Colonic mucosa (tissue), 4 donors: Measurements from ENCODE around the gene SLC35G4. TPM values are rescaled to one million over a fixed set of nuclear protein-coding genes. Genes with fewer than 3 reads are reported as not detected.

Source experiments
- DNase-seq: peaks from one replicate; pipeline ENCODE4 v3.0.0-alpha.2; 2020
- H3K27ac ChIP-seq: fragments of 200-600 bp; one replicate; pipeline ENCODE4 v1.8.0; 2021
- H3K27me3 ChIP-seq: fragments of 200-600 bp; one replicate; pipeline ENCODE4 v1.8.0; 2021
- H3K36me3 ChIP-seq: fragments of 200-600 bp; one replicate; pipeline ENCODE4 v1.8.0; 2021
- H3K4me1 ChIP-seq: fragments of 200-600 bp; one replicate; pipeline ENCODE4 v1.8.0; 2021; ENCODE audit warnings: mild to moderate bottlenecking
- H3K4me3 ChIP-seq: fragments of 200-600 bp; one replicate; pipeline ENCODE4 v1.8.0; 2021
- H3K9ac ChIP-seq, 2 donors: one replicate each; pipeline ENCODE4 v1.7.0; 2013; ENCODE audit warnings: control low read depth in 2 of 2, low read depth in 2 of 2, low read length in 2 of 2
- H3K9me3 ChIP-seq: fragments of 200-600 bp; one replicate; pipeline ENCODE4 v1.8.0; 2021
- intact Hi-C: fragments of 100-400 bp; cut with DNase I; formaldehyde crosslinking; loops from one replicate; pipeline ENCODE4 v1.14.1; 2022
- microRNA-seq: library from miRNA; unstranded; fragments of <30 nt; microRNA quantifications from one replicate; pipeline ENCODE4, GENCODE V29; 2019
- total RNA-seq, 2 donors: library from RNA; stranded (reverse); fragmentation: NEBNext Ultra II Directional in 1 of 2; extraction: Animal tissue kit (Norgen Biotek cat#: 25700) in 1 of 2; gene quantifications; one replicate each; pipeline ENCODE4 v1.2.1, GENCODE V29; 2021
- TF ChIP-seq, protein P1 (sequence below): fragments of 200-600 bp; IDR thresholded peaks from one replicate; pipeline ENCODE4 v1.8.0; 2022; ENCODE audit warnings: antibody characterized with exemption, mild to moderate bottlenecking
- donor health status: healthy.
- donor health status: DM: no; HTN: no; CAD: no.
- donor health status: DM: no; HTN: no; CAD: no.

The SLC35G4 gene
- total RNA-seq, 2 donors from 2014 or later = not detected

- TF ChIP-seq, protein P1, sequence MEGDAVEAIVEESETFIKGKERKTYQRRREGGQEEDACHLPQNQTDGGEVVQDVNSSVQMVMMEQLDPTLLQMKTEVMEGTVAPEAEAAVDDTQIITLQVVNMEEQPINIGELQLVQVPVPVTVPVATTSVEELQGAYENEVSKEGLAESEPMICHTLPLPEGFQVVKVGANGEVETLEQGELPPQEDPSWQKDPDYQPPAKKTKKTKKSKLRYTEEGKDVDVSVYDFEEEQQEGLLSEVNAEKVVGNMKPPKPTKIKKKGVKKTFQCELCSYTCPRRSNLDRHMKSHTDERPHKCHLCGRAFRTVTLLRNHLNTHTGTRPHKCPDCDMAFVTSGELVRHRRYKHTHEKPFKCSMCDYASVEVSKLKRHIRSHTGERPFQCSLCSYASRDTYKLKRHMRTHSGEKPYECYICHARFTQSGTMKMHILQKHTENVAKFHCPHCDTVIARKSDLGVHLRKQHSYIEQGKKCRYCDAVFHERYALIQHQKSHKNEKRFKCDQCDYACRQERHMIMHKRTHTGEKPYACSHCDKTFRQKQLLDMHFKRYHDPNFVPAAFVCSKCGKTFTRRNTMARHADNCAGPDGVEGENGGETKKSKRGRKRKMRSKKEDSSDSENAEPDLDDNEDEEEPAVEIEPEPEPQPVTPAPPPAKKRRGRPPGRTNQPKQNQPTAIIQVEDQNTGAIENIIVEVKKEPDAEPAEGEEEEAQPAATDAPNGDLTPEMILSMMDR = no peak
- intact Hi-C loops = loop anchor here (10.0 kb wide), 1 partner anchor 68 kb away; no protein-coding TSS in a partner anchor
These were observed 47.8 kb downstream of the SLC35G4 start for GRCh38 chr18:11657152-11657551.

GRCh38 chr18:11657554-11657953, 48.2 kb downstream of the SLC35G4 start:
- intact Hi-C loops = loop anchor here (10.0 kb wide), 1 partner anchor 67 kb away; no protein-coding TSS in a partner anchor
- TF ChIP-seq, protein P1 = no peak
- no peak overlapping the region for H3K27ac ChIP-seq
- H3K9ac ChIP-seq = no peak overlapping the region
- no peaks in the 10 kb centered on the region for H3K9me3 ChIP-seq
- no peak overlapping the region for H3K4me3 ChIP-seq
- no peaks in the 10 kb centered on the region for H3K4me1 ChIP-seq
- H3K36me3 ChIP-seq = no peaks in the 10 kb centered on the region
- no peaks in the 10 kb centered on the region for H3K27me3 ChIP-seq
- DNase-seq = no peak

More at GRCh38 chr18:11657152-11657551, 47.8 kb downstream of the SLC35G4 start:
- no peaks in the 10 kb centered on the region for H3K36me3 ChIP-seq
- H3K9ac ChIP-seq = no peak overlapping the region
- no peaks in the 10 kb centered on the region for H3K4me1 ChIP-seq
- H3K27me3 ChIP-seq = no peaks in the 10 kb centered on the region
- no peak for DNase-seq
- no peak overlapping the region for H3K4me3 ChIP-seq
- no peak overlapping the region for H3K27ac ChIP-seq
- H3K9me3 ChIP-seq = no peaks in the 10 kb centered on the region

- TF ChIP-seq, protein P1 = no peak
- no peaks in the 10 kb centered on the region for H3K4me1 ChIP-seq
- no peak overlapping the region for H3K27ac ChIP-seq
- no peak for DNase-seq
- intact Hi-C loops = loop anchor here (10.0 kb wide), 1 partner anchor 67 kb away; no protein-coding TSS in a partner anchor
- no peaks in the 10 kb centered on the region for H3K27me3 ChIP-seq
- H3K9me3 ChIP-seq = no peaks in the 10 kb centered on the region
- no peak overlapping the region for H3K4me3 ChIP-seq
- H3K9ac ChIP-seq = no peak overlapping the region
- no peaks in the 10 kb centered on the region for H3K36me3 ChIP-seq
These were observed 48.6 kb downstream of the SLC35G4 start for GRCh38 chr18:11658019-11658418.

DNA sequence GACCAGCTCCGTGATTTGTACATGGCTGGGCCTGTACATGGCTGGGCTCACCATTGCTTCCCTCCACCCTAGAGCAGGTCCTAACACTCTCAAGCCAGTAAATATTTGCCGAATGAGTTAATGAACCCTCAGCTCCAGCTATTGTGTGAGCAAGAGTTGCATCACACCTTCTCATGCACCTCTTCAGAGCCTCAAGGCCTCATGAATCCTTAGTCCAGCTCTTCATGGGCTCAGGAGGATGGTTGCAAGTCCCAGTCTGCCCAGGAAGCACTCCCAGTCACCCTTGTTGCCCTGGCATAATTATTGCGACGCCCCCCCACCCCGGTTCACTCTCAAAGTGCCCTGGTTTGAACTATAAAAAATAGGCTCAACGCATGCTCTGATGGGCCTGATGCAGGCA, 49.6 kb downstream of the SLC35G4 start:
- Histone ChIP-seq H3K4me3 (no peak overlapping the region), H3K27me3 (no peaks in the 10 kb centered on the region), H3K27ac (no peak overlapping the region), H3K9ac (no peak overlapping the region), H3K9me3 (no peaks in the 10 kb centered on the region), H3K4me1 (no peaks in the 10 kb centered on the region), H3K36me3 (no peaks in the 10 kb centered on the region)
- intact Hi-C loops = loop anchor here (10.0 kb wide), 1 partner anchor 66 kb away; no protein-coding TSS in a partner anchor
- TF ChIP-seq, protein P1 = no peak
- no peak for DNase-seq

Small RNA genes lying within 50 kb of the gene (microRNA-seq; reads per million reads assigned to microRNA genes)
- gene MIR7153 = not detected

Other genes starting within 250 kb of the SLC35G4 start
- gene GNAL, start 79.7 kb downstream of the SLC35G4 start, total RNA-seq = 1 to 10 TPM; 2.0 to 2.6 TPM
- gene CHMP1B, start 241.8 kb downstream of the SLC35G4 start, total RNA-seq = 10 to 100 TPM; 42.3 to 80.1 TPM